Measurements from ENCODE around the gene SUMO3.

DNA sequence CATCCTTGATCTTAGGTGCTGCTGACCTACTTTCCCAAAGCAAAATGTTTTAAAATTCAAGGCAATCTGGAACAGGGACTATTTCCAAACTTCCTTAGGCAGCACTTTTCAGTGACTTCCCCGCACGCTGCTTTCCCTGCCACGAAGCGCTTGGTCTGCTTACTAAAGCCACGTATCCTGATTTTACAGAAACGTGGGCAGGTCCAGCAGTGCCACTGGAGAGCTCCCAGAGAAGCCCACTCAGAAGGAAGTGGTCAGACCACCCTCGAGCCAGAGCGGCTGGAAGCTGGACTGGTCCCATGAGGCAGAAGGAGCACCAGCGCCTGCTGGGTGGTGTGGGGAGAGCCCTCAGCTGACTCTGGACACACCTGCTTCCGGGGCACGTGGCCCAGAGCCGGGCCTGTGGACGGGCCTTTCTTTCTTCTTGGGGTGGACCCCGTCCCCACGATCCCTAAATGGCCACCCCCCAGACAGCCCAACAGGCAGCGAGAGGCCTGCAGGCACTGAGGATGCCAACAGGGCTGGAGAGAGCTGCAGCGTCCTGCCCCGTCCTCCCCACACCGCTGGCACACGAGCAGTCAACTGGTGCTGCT lies 32.4 kb upstream of the SUMO3 start:
- TF ChIP-seq, protein P1, sequence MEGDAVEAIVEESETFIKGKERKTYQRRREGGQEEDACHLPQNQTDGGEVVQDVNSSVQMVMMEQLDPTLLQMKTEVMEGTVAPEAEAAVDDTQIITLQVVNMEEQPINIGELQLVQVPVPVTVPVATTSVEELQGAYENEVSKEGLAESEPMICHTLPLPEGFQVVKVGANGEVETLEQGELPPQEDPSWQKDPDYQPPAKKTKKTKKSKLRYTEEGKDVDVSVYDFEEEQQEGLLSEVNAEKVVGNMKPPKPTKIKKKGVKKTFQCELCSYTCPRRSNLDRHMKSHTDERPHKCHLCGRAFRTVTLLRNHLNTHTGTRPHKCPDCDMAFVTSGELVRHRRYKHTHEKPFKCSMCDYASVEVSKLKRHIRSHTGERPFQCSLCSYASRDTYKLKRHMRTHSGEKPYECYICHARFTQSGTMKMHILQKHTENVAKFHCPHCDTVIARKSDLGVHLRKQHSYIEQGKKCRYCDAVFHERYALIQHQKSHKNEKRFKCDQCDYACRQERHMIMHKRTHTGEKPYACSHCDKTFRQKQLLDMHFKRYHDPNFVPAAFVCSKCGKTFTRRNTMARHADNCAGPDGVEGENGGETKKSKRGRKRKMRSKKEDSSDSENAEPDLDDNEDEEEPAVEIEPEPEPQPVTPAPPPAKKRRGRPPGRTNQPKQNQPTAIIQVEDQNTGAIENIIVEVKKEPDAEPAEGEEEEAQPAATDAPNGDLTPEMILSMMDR (IDR thresholded peaks at IDR 0.05), result no peak
- no peak for TF ChIP-seq POLR2A (IDR thresholded peaks at IDR 0.05)
